HG03457 (cell line): ENCODE data around the gene WFDC1.

Experiments
- ATAC-seq: cut with Tn5 transposase; IDR thresholded peaks from one replicate; pipeline ENCODE4 v1.9.1; 2021; ENCODE audit warnings: moderate number of reproducible peaks; ENCODE audit not compliant: unreplicated experiment

WFDC1 gene

GRCh38 chr16:84370723-84371552, 76.3 kb downstream of the WFDC1 start:
- ATAC-seq, result no peak

- no peak for ATAC-seq
These were observed 76.8 kb downstream of the WFDC1 start for GRCh38 chr16:84371553-84371865.

DNA sequence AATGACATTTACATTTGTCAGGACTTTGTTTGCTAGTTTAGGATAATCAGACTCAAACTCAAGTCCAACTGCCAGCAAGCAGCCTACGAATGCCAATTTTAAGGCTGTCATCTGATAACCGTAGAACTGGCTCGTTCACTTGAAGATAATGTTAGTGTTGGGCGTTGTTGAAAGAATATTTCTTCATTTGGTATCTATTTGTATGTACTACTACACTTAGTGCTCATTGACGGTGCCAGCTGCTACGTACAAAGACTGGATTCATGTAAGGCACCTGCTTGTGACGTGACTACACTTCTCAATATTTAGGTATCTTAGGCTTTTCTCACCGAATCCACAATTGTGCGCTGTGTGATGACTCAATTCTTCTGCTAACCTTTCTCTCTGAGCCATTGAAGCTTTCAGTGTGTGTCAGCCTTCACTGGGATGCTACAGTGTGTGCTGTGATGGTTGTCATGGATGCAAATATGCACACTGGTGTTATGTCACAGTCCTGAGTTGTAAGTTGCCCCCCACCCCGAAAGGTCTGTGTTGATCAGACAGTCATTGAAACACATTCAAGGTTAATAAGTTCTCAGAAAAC, 79.3 kb downstream of the WFDC1 start:
- no peak for ATAC-seq

GRCh38 chr16:84378099-84378498, 83.4 kb downstream of the WFDC1 start:
- no peak for ATAC-seq

DNA sequence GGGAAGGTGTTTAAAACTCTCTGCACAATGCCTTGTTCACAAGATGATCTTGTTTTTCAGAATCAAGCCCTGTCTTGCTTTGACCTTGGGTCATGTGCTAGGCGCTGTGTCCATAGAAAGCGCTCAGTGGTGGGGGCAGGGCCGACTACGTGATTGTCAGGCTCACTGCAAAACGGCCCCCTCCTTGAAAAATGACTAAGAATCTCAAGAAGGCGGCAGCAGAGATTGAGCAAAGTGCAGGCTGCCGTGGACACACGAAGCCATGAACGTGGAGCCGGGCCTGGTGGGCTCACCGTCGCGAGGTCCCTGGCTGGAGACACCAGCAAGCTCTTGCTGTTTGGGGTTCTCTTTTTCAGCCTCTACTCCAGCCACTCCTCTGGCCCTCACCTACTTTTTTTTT, 83.9 kb downstream of the WFDC1 start:
- no peak for ATAC-seq

DNA sequence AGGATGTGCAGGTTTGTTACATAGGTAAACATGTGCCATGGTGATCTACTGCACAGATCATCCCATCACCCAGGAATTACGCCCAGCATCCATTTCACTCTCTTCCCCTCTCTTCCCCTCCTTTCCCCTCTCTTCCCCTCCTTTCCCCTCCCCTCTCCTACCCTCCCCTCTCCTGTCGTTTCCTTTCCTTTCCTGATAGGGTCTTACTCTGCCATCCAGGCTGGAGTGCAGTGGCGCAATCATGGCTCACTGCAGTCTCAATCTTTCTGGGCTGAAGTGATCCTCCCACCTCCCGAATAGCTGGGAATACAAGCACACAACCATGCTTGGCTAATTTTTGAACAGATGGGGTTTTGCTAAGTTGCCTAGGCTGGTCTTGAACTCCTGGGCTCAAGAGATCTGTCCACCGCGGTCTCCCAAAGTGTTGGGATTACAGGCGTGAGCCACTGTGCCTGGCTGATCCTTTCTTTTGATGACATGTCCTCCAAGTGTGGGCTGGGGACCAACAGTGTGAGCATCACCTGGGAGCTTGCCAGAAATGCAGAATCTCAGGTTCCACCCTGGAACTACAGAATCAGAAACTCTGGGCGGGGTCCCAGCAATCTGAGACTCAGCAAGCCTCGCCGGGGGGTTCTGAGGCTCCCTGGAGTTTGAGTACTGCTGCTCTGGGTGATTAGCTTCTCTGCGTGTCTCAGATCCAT, 84.5 kb downstream of the WFDC1 start:
- no peak for ATAC-seq
